ENCODE data around the gene ATE1. TPM values are rescaled to one million over a fixed set of nuclear protein-coding genes. Genes with fewer than 3 reads are reported as not detected.

ATE1 gene
- total RNA-seq, 1 donor from 2014 or later: 24.2 TPM

GRCh38 chr10:121811386-121811785 lies 116.4 kb downstream of the ATE1 start:
- Mint-ChIP-seq H3K4me3 (ENCODE audit: unreplicated experiment) (no peak overlapping the region), H3K27ac (ENCODE audit: unreplicated experiment) (no peak overlapping the region), H3K36me3 (ENCODE audit: low read depth) (peaks cover 2% of the 10 kb centered on the region), H3K4me1 (ENCODE audit: low read depth) (no peaks in the 10 kb centered on the region), H3K27me3 (ENCODE audit: low read depth) (no peaks in the 10 kb centered on the region), H3K9me3 (ENCODE audit: low read depth) (no peaks in the 10 kb centered on the region)
- TF ChIP-seq CTCF (IDR thresholded peaks at IDR 0.05): no peak
- no peak for DNase-seq (ENCODE audit: low spot score)

- Mint-ChIP-seq H3K27me3 (ENCODE audit: low read depth) (no peaks in the 10 kb centered on the region), H3K27ac (ENCODE audit: unreplicated experiment) (no peak overlapping the region), H3K36me3 (ENCODE audit: low read depth) (no peaks in the 10 kb centered on the region), H3K4me3 (ENCODE audit: unreplicated experiment) (no peak overlapping the region), H3K4me1 (ENCODE audit: low read depth) (no peaks in the 10 kb centered on the region), H3K9me3 (ENCODE audit: low read depth) (no peaks in the 10 kb centered on the region)
- no peak for DNase-seq (ENCODE audit: low spot score)
- TF ChIP-seq CTCF (IDR thresholded peaks at IDR 0.05): no peak
Measured at GRCh38 chr10:121808835-121809234, 119.0 kb downstream of the ATE1 start.

- no peaks in the 10 kb centered on the region for H3K9me3 Mint-ChIP-seq (ENCODE audit: low read depth)
- peaks cover 2% of the 10 kb centered on the region for H3K36me3 Mint-ChIP-seq (ENCODE audit: low read depth)
- DNase-seq (ENCODE audit: low spot score): no peak
- H3K4me3 Mint-ChIP-seq (ENCODE audit: unreplicated experiment): no peak overlapping the region
- no peak overlapping the region for H3K27ac Mint-ChIP-seq (ENCODE audit: unreplicated experiment)
- no peaks in the 10 kb centered on the region for H3K27me3 Mint-ChIP-seq (ENCODE audit: low read depth)
- peaks cover 5% of the 10 kb centered on the region for H3K4me1 Mint-ChIP-seq (ENCODE audit: low read depth)
- TF ChIP-seq CTCF (IDR thresholded peaks at IDR 0.05): no peak
Measured at GRCh38 chr10:121804460-121804859, 123.4 kb downstream of the ATE1 start.

GRCh38 chr10:121803611-121804010 lies 124.2 kb downstream of the ATE1 start:
- Mint-ChIP-seq H3K27ac (ENCODE audit: unreplicated experiment) (no peak overlapping the region), H3K4me3 (ENCODE audit: unreplicated experiment) (no peak overlapping the region), H3K9me3 (ENCODE audit: low read depth) (no peaks in the 10 kb centered on the region), H3K27me3 (ENCODE audit: low read depth) (no peaks in the 10 kb centered on the region), H3K36me3 (ENCODE audit: low read depth) (peaks cover 2% of the 10 kb centered on the region), H3K4me1 (ENCODE audit: low read depth) (peaks cover 9% of the 10 kb centered on the region)
- no peak for TF ChIP-seq CTCF (IDR thresholded peaks at IDR 0.05)
- no peak for DNase-seq (ENCODE audit: low spot score)

GRCh38 chr10:121800831-121801230 lies 127.0 kb downstream of the ATE1 start:
- H3K36me3 Mint-ChIP-seq (ENCODE audit: low read depth): peaks cover 2% of the 10 kb centered on the region
- no peak for DNase-seq (ENCODE audit: low spot score)
- no peak overlapping the region for H3K27ac Mint-ChIP-seq (ENCODE audit: unreplicated experiment)
- no peaks in the 10 kb centered on the region for H3K27me3 Mint-ChIP-seq (ENCODE audit: low read depth)
- no peak overlapping the region for H3K4me3 Mint-ChIP-seq (ENCODE audit: unreplicated experiment)
- no peak for TF ChIP-seq CTCF (IDR thresholded peaks at IDR 0.05)
- H3K4me1 Mint-ChIP-seq (ENCODE audit: low read depth): peaks cover 28% of the 10 kb centered on the region
- no peaks in the 10 kb centered on the region for H3K9me3 Mint-ChIP-seq (ENCODE audit: low read depth)

All from chondrocyte (in vitro differentiated cells).